Measurements from ENCODE around the gene KLF9.

Gene KLF9

DNA sequence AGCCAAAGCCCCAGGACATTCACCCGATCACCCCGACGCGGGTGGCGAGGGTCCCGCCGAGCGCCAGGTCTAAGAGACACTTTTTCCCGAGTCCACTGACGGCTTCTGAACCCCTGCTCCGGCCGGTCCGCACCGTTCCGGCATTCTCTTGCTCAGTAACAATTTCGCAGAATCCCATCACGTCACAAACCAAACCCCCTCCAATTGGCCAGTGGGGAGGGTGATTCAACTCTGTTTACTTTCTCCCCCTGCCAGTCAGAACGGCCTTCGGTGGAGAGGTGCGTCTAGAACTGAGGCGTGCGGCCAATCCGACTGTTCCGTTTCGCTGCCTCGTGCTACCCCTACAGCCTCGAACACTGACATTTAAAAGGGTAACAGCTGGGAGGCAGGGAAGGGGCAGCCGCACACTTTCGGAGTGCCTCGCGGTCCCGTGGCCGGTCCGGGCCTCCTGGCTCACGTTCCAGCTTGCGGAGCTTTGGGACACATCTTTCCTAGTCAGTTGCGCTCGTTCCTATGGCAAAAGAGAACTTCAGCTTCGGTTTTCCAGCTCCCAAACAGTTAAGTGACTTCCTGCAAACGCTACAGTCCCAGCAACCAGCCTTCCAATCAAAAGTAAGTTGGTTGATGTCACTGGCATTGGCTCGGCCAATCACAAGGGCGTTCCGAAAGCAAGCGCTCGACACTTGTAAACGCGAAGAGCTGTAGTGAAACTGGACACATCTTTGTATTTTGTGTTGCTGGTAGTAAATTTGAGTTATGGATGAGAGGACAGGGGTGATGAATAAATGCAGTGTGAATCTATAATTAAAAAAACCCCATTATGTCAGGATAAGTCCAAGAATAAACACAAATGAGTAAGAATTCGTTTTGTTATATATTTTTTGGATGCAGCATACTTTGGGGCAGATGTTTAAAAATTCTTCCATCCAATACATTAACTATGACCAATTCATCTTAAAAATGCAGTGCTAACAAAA is at the start of gene KLF9:
Gene KLF9, minus strand, starts transcription at position 859 of the 977 bp plus-strand sequence. CDS start 1,294 bp downstream, outside the sequence.
- DNase-seq (ENCODE audit: low read depth) = peak; percentile 82

- no peak for DNase-seq (ENCODE audit: low read depth)
Observed at GRCh38 chr9:70463877-70464276, 49.4 kb upstream of the KLF9 start.

GRCh38 chr9:70462300-70462699 is 47.8 kb upstream of the KLF9 start:
- DNase-seq (ENCODE audit: low read depth) = no peak

GRCh38 chr9:70457235-70457634 is 42.8 kb upstream of the KLF9 start:
- no peak for DNase-seq (ENCODE audit: low read depth)

DNA sequence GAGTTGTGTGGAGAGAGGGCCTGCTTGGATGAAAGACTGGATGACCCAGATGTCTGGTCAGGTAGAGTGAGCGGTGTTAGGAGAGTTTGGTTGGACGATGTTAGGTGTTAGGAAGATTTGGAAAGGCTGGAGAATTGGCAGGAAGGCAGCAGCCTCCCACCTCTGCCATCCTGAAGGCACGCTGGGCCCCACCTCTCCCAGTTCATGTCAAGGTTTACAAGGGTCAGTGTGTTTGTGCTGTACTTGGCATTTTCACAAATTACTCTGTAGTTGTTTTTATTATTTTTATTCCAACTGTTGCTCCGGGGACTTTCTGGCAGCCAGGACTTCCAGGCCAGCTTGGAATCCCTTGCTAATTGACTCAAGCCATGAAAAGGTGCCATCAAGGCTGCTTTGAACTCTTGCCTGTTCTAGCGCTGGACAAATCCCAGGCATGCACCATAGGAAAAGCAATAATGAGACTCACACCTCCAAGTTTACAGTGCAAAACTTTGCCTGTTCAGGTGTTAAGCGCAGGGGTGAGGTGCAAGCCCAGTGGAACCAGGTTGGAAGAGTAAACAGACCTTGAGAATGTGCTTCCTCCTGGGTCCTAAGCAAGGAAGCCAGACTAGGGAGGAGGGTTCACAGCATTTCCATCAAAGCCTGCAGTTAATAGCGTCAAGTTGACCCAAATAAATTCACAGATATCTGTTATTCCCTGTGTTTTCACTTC is 41.7 kb upstream of the KLF9 start:
- no peak for DNase-seq (ENCODE audit: low read depth)

DNA sequence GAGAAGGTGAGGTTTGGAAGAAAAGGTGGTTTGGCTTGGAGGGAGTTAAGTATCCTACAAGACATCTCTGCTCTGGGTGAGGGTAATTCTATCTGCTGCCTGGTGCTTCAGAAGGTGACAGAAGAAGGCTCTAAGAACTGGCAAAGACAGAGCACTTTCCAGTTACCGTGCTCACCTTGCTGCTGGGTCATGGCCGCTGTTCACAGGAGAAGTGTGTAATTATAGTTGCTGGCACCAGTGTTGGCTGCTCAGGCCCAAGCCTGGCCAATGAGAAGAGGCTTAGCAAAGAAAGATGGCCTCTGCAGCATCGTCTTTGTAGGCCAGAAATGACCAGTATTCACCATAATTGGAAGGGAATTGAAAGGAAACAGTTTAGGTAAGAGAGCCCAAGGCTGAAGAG is 37.9 kb upstream of the KLF9 start:
- DNase-seq (ENCODE audit: low read depth) = no peak

- no peak for DNase-seq (ENCODE audit: low read depth)
Observed at GRCh38 chr9:70451765-70452164, 37.3 kb upstream of the KLF9 start.

DNA sequence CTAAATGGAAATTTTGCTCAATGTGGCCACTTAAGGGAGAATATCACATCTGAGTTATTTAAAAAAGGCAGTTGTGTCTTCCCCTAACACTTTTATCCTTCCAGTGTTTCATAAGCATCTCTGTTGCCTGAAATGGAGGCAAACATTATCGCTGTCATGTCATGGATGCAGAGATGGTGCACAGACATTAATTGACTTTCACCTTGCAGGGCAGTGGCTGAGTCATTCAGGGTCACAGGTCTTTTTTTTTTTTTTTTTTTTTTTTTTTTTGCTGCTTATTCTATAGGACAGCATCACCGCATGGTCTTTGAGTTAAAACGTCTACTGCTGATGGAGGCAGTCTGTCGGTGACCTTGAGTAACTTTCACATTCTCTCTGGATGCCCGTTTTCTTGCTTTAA is 36.3 kb upstream of the KLF9 start:
- DNase-seq (ENCODE audit: low read depth) = no peak

DNA sequence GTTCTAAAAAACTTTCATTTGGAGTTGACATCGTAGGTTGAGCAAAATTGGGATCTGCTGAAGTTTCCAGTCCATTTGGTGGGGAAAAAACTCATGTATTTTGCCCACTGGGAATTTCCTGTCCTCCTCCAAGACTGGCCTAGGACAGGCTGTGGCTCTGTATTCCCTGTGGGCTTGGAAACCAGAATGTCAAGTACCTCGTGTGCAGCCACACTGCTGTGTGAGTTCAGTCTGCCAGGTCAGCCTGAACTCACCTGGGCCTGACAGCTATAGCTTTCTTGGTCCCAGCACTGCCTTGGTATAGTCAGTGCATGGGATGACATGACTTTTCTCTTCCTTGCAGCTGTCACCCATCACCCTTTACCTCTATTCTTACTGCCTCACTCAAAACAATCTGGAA is 35.0 kb upstream of the KLF9 start:
- DNase-seq (ENCODE audit: low read depth) = no peak

GRCh38 chr9:70448919-70449318 is 34.5 kb upstream of the KLF9 start:
- no peak for DNase-seq (ENCODE audit: low read depth)

DNA sequence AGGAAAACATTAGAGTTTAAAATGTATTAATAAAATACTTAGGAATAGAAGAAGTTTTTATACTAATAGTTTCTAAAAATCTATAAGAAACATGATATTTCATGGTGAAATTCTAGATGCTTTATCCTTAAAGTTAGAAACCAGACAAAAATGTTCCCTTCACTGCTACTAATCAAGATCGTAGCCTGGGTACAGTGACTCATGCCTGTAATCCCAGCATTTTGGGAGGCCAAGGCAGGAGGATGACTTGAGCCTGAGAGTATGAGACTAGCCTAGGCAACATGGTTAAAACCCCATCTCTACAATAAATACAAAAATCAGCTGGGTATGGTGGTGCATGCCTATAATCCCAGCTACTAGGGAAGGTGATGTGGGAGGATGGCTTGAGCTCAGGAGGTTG is 30.4 kb upstream of the KLF9 start:
- DNase-seq (ENCODE audit: low read depth) = no peak

DNA sequence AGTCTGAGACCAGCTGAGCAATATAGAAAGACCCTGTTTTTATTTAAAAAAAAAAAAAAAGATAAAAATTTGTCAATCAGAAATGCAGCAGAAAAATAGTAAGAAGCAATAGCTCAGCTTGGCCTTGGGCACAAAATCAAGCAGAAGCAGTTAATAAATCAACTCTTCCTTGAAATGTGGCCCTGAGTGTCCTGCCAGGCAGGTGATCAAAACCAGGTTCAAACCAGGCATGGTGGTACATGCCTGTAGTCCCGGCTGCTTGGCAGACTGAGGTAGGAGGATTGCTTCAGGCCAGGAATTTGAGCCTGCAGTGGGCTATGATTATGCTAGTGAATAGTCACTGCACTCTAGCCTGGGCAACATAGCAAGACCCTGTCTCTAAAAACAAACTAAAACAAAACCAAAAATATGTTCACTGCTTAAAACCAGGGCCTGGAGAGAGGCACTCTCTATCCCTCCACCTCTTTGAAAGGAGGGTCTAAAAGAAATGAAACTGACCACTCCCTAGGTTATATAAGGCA is 27.9 kb upstream of the KLF9 start:
- DNase-seq (ENCODE audit: low read depth) = no peak

- DNase-seq (ENCODE audit: low read depth) = no peak
Observed at GRCh38 chr9:70441622-70442021, 27.2 kb upstream of the KLF9 start.

DNA sequence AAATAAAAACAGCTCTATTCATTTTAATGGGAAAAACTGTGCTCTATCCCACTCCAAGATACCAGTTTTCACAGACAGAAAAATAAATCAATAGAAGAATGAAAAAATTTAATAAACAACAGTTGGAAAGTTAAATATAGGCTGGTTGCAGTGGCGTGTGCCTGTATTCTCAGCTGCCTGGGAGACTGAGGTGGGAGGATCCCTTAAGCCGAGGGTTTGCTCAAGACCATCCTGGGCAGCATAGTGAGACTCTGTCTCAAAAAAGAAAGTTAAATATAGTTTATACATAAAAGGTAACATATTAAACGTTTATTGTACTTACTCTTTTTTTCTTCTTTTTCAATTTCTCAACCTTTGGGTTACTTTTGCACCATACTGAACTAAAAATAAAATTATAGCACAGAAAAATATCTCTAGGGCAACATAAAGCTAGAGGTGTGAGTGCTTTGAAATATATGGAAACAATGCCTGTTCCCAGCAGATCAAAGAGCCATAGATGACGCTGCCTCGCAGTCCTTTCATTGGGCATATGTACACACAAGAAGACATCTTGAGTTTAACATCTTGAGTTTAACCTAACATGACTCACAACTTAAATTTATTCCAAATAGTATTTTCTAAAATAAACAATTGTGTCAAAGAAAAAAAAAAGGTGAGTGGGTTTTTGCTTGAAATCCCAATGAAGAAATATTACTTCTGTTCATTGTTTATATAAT is 25.7 kb upstream of the KLF9 start:
- no peak for DNase-seq (ENCODE audit: low read depth)

GRCh38 chr9:70438341-70438928 is 24.0 kb upstream of the KLF9 start:
- no peak for DNase-seq (ENCODE audit: low read depth)

DNA sequence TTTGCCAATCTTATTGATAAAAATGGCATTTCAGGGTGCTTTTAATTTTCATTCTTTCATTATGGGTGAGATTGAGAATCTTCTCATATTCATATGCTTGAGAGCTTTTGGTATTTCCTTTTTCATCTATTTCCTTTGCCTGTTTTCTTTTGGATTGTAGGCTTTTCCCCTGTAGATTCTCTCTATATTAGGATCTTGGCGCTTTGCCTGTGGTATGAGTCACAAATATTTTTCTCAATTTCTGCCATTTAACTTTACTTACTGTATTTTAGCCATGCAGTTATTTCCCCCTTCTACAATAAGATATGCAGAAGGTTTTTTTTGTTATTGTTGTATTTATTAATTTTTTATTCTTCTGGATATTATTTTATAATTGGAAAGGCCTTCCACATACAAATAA is 21.5 kb upstream of the KLF9 start:
- DNase-seq (ENCODE audit: low read depth) = no peak

DNA sequence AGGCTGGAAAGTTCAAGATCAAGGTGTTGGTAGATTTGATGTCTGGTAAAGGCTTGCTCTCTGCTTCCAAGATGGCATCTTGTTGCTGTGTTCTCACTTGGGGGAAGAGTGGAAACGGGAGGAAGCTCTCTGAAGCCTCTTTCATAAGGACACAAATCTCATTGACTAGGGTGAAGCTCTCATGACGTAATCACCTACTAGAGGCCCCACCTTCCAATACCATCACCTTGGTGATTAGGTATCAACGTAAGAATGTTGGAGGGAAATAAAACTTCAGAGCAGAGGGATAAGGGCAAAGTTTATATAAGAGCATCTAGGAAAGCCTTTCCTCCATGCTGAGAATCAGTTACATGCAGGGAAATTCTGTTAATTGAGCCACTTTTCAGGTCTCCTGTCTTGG is 15.4 kb upstream of the KLF9 start:
- DNase-seq (ENCODE audit: low read depth) = no peak

- DNase-seq (ENCODE audit: low read depth) = no peak
Observed at GRCh38 chr9:70428781-70429180, 14.3 kb upstream of the KLF9 start.

DNA sequence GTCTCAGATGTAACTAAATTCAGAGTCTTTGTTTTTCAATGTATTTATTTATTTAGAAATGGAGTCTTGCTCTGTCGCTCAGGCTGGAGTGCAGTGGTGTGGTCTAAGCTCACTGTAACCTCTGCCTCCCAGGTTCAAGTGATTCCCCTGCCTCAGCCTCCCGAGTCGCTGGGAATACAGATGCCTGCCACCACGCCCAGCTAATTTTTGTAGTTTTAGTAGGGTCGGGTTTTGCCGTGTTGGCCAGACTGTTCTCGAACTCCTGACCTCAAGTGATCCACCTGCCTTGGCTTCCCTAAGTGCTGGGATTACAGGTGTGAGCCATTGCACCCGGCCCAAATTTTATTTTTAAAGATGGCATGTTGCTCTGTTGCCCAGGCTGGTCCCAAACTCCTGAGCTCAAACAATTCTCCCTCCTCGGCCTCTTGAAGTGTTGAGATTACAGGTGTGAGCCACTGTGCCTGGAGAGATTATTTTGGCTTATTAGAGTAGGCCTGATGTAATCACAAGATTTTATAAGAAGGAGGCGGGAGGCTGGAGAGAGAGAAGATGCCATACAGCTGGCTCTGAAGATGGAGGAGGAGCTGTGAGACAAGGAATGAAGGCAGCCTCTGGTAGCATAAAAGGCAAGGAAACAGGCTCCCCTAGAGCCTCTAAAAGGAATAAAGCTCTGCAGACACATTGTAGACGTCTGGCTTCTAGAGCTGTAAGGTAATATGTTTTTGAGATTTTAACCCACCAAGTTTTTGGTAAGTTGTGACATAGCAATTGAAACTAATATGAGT is 12.9 kb upstream of the KLF9 start:
- DNase-seq (ENCODE audit: low read depth) = no peak

DNA sequence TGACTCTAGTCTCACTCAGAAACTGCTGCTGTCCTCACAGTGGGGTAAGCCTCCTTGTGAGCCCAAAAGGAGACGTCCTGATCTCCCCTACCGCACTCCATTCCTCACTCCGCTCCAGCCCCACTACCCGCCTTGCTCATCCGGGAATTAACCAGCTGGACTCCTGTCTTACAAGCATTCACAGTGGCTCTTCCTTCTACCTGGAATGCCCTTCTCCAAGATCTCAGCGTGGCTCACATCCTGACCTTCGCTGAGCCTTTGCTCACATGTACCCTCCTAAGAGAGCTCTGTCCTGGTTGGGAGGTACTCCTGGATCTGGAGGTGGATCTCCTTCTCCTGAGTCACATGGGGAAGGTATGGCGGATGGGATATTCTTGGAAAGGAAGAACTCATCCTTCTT is 10.7 kb upstream of the KLF9 start:
- DNase-seq (ENCODE audit: low read depth) = no peak

GRCh38 chr9:70422371-70423043 is 8.1 kb upstream of the KLF9 start:
- no peak for DNase-seq (ENCODE audit: low read depth)

All from stimulated activated CD8-positive, alpha-beta memory T cell treated with anti-CD3 and anti-CD28 coated beads, Interleukin-12 subunit alpha, Interleukin-12 subunit beta, amount 100 ng/mL, for 4 hours (primary cell).